H1 (cell line): ENCODE measurements around the gene SH3RF2.

Experiments used
- KDM1A ChIP-seq: fragments of 200-600, 300-600 bp; sonication (generic); IDR thresholded peaks from 2 replicates; pipeline ENCODE4 v1.7.1; 2016; ENCODE audit warnings: mild to moderate bottlenecking, low read length, borderline replicate concordance
- POLR2A ChIP-seq, 2 experiments: IDR thresholded peaks; 1 replicate in 1 of 2; 2 replicates in 1 of 2; pipeline ENCODE4 v1.6.1; 2011; ENCODE audit warnings: low read depth in 2 of 2, low read length in 2 of 2, mild to moderate bottlenecking in 2 of 2; ENCODE audit errors: control extremely low read depth in 1 of 2
- POLR2AphosphoS5 ChIP-seq: IDR thresholded peaks from 2 replicates; pipeline ENCODE4 v1.6.1; 2011; ENCODE audit warnings: low read depth, low read length

- TF ChIP-seq KDM1A (no peak), POLR2A (IDR thresholded peaks at IDR 0.05; ENCODE audit: control extremely low read depth in 1 of 2, low read depth in 2 of 2, low read length in 2 of 2) (no peak), POLR2AphosphoS5 (no peak)
These were observed 88.8 kb downstream of the SH3RF2 start for GRCh38 chr5:146025114-146025680.
